ENCODE data around the gene NPC2. TPM values are rescaled to one million over a fixed set of nuclear protein-coding genes. Genes with fewer than 3 reads are reported as not detected.

NPC2 gene
- total RNA-seq, 1 donor from 2014 or later, result 93.5 TPM

DNA sequence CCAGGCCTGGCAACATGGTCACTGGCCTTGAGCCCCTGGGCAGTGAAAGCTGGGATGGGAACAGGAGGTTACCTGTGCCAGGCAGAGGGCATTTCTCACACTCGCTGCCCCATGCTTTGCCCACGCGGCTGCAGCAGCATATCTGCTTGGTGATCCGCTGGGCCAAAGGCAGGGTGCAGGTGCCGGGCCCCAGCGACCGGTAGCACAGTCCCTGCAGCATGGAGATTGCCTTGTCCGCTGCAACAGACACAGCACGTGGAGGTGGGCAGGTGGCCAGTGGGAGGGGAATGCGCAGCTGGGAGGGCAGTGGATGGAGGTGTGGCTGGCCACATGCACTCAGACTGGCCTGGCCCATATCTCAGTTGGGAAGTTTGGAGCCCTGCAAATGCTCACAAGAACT, 35.8 kb upstream of the NPC2 start:
- Histone ChIP-seq H3K27ac (replicated peaks) (no peak overlapping the region), H3K9me3 (replicated peaks) (no peaks in the 10 kb centered on the region), H3K27me3 (ENCODE audit: low read depth) (no peaks in the 10 kb centered on the region), H3K4me3 (no peak overlapping the region), H3K4me1 (no peaks in the 10 kb centered on the region), H3K36me3 (no peaks in the 10 kb centered on the region)
- no peak for DNase-seq
- intact Hi-C loops (cut with micrococcal nuclease), result no loop called here
- TF ChIP-seq, protein P1, sequence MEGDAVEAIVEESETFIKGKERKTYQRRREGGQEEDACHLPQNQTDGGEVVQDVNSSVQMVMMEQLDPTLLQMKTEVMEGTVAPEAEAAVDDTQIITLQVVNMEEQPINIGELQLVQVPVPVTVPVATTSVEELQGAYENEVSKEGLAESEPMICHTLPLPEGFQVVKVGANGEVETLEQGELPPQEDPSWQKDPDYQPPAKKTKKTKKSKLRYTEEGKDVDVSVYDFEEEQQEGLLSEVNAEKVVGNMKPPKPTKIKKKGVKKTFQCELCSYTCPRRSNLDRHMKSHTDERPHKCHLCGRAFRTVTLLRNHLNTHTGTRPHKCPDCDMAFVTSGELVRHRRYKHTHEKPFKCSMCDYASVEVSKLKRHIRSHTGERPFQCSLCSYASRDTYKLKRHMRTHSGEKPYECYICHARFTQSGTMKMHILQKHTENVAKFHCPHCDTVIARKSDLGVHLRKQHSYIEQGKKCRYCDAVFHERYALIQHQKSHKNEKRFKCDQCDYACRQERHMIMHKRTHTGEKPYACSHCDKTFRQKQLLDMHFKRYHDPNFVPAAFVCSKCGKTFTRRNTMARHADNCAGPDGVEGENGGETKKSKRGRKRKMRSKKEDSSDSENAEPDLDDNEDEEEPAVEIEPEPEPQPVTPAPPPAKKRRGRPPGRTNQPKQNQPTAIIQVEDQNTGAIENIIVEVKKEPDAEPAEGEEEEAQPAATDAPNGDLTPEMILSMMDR (IDR thresholded peaks at IDR 0.05; ENCODE audit: borderline replicate concordance), result no peak

DNA sequence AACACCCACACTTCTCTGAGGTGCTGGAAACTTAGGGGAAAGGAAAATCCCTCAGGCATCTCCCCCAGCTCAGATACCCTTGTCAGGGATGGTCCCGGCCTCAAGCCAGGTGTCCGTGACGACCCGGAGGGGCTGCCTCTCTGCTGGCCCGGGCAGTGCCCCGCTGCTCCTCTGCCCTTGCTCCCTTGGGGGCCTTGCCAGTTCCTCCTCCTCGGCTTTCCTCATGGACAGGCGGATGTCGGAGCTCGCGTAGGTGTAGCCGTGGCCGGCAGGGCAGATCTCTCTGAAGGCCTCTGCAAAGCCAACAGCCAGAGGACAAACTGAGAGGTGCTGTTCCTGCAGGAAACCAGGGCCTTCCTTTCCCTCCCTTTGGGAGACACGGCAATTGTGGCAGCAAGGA, 35.3 kb upstream of the NPC2 start:
- DNase-seq, result no peak
- TF ChIP-seq, protein P1 (IDR thresholded peaks at IDR 0.05; ENCODE audit: borderline replicate concordance), result no peak
- Histone ChIP-seq H3K9me3 (replicated peaks) (no peaks in the 10 kb centered on the region), H3K27me3 (ENCODE audit: low read depth) (peaks cover 4% of the 10 kb centered on the region), H3K4me1 (no peaks in the 10 kb centered on the region), H3K27ac (replicated peaks) (no peak overlapping the region), H3K36me3 (no peaks in the 10 kb centered on the region), H3K4me3 (no peak overlapping the region)
- intact Hi-C loops (cut with micrococcal nuclease), result no loop called here

DNA sequence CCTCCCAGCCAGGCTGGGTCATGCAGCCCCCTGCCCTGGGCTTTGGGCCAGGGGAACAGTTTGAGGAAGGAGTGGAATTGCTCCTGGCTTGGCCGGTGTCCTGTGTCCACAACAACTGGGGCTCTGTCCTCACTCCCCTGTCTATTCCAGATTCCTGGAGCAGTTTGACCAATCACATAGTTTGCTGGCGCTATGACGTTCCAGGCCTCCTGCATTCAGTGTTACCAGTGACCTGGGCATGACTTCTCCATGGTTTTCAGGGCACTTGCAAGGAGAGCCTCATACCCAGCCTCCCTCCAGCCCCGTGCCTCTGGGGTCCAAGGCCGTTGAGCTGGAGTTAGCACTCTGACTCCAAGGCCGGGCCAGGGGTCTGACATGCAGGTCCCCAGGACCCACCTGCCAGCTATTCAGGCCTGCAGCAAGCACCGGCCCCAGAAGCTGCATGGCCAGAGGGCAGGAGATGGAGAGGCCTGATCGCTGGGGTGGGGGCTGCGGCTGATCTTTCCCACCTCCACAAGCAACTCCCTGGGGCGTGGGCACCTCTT, 34.7 kb upstream of the NPC2 start:
- H3K27me3 ChIP-seq (ENCODE audit: low read depth), result peaks cover 10% of the 10 kb centered on the region
- intact Hi-C loops (cut with micrococcal nuclease), result no loop called here
- no peaks in the 10 kb centered on the region for H3K9me3 ChIP-seq (replicated peaks)
- TF ChIP-seq, protein P1 (IDR thresholded peaks at IDR 0.05; ENCODE audit: borderline replicate concordance), result no peak
- no peak overlapping the region for H3K4me3 ChIP-seq
- no peaks in the 10 kb centered on the region for H3K36me3 ChIP-seq
- no peaks in the 10 kb centered on the region for H3K4me1 ChIP-seq
- no peak overlapping the region for H3K27ac ChIP-seq (replicated peaks)
- DNase-seq, result no peak

DNA sequence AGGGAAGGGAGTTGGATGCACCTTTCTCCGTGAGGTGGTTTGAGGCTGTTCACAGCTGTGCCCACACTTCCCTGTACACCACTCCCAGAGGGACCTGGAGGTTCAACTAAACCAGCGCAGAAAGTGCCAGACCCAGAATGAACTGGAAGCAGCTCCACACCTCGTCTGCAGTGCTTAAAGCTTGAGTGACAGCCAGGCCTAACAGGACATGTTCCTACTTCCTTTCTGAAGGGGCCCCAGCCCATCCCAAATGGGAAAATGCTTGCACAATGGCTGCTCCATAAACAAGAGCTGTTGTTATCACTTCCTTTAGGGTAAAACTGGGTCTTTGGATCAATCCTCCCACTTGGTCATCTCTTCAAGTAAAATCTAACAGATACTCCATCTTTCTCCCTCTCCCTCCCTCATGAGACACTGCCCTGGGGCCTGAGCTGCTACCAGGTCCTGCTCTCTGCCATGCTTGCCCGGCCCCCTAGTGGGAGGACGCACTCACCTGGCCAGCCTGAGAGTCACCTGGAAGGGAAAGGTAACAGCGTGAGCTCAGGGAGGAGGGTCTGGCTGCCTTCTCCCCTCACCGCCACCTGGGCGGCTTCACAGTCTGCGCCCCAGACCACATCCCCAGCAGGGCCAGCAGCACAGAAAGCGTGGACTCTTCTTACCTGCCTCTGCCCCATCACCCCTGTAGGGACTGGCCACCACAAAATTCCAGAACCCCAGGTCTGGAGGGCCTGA, 33.9 kb upstream of the NPC2 start:
- H3K36me3 ChIP-seq, result no peaks in the 10 kb centered on the region
- H3K9me3 ChIP-seq (replicated peaks), result no peaks in the 10 kb centered on the region
- TF ChIP-seq, protein P1 (IDR thresholded peaks at IDR 0.05; ENCODE audit: borderline replicate concordance), result no peak
- no peak overlapping the region for H3K4me3 ChIP-seq
- H3K27ac ChIP-seq (replicated peaks), result no peak overlapping the region
- no peaks in the 10 kb centered on the region for H3K4me1 ChIP-seq
- H3K27me3 ChIP-seq (ENCODE audit: low read depth), result peaks cover 11% of the 10 kb centered on the region
- intact Hi-C loops (cut with micrococcal nuclease), result no loop called here
- no peak for DNase-seq

DNA sequence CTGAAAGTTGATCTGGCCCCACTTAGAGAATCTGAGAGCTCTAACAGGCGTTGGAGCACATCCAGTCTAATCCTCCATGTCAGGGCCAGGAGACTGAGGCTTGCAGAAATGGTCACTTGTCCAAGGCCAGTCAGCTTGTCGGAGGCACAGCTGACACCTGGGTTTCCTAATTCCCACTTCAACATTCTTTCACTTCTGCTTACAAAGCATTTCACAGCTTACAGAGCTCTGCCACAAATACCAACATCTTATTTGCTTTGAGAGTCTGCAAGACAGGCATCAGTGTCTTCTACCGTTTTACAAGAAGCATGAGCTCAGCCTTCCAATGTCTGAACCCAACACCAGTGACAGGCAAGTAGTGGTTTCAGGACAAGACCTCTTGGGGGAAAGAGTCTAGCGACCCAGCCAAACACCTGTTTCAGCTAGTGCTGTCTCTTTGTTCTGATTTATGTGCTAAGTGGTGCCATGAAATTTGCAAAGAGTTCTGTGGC, 32.3 kb upstream of the NPC2 start:
- Histone ChIP-seq H3K27ac (replicated peaks) (no peak overlapping the region), H3K36me3 (no peaks in the 10 kb centered on the region), H3K4me3 (no peak overlapping the region), H3K27me3 (ENCODE audit: low read depth) (peaks cover 11% of the 10 kb centered on the region), H3K4me1 (no peaks in the 10 kb centered on the region), H3K9me3 (replicated peaks) (no peaks in the 10 kb centered on the region)
- TF ChIP-seq, protein P1 (IDR thresholded peaks at IDR 0.05; ENCODE audit: borderline replicate concordance), result no peak
- intact Hi-C loops (cut with micrococcal nuclease), result no loop called here
- DNase-seq, result no peak
